HG02870 (cell line): ENCODE measurements around the gene EVX2.

Source experiments
- ATAC-seq: cut with Tn5 transposase; IDR thresholded peaks from one replicate; pipeline ENCODE4 v1.9.1; 2021; ENCODE audit warnings: mild to moderate bottlenecking, moderate library complexity; ENCODE audit not compliant: unreplicated experiment

Gene EVX2

DNA sequence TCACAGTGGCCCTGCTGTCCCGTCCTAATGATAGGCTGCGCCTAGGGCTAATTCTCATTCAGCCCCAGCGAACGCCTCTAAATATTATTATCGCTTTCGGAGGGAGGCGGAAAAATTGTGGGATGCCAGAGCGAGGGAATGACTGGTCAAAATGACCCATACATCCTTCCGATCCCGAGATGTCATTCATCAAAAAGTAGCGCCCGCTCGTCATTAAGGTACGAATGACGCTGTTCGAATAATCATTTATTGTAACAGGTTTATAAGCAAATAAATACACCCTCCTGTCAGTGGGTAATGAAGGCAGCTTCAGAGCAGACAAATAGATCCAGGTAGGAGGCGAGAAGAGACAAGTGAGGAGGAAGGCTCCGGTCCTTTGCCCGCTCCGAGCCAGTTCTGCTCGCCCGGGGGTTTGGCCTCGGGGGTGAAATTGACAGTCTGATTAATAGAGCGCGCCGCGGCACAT lies at the start of gene EVX2:
EVX2 (minus strand) TSS at position 167 of the 466 bp plus-strand sequence. CDS start 186 bp downstream, outside the sequence.
- ATAC-seq: no peak

GRCh38 chr2:176133389-176133788 lies 49.6 kb upstream of the EVX2 start:
- no peak for ATAC-seq

DNA sequence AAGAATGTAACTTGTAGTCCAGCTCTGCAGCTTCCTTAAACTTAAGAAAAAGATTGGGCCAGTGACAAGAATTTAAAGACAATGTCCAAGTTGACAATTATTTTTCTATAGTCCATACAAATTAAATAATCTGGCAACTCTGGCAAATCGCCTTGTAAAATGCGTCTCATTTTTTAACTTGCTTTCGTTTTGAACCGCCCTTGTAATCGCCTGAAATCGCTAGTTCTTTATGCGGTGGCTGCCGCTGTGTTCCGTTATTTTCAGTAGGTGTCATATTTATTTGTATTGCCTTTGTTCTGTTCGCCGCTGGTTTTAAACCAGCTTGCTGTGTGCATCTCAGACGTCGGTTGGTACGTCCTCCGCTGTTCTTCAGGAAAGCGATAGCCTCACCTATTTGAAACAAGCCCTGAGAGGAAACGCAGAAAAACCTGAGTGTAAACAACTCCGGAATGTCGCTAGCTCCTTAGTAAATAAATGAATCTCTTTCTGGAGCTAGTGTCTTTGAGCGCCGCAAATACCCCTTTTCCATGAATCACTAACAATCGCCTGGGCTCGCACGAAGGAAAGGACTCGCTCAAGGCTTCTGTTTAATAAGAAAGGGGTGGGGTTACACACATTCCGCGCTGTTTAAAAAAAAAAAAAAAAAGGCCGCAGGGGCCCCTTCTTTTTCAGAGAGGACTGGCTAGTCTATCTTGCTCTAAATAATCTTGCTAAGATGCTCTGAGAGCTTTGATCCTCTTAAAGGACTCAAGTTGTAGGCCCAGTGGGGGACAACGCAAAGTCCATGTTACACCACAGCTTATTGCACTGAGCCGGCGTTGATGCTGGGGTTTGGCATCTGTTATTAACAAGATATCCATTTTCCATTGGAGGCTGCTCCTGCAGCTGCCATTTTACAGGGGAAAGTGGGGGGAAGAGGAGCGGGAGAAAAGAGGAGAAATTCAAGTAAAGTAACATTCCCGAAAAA lies 48.7 kb upstream of the EVX2 start:
- ATAC-seq: no peak

DNA sequence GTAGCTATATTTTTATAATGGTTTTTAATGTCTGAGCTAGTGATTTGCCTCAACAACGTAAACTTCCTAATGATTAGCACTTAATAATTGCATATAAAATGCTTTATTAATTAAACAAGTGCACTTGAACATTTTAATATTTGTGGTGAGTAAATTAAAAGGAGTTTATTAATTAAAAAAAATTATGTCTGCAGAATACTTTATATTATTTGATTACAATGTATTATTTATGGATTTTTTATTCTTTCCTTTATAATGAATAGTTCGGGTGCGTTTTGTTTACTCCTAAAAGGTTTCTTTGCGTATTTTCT lies 48.0 kb upstream of the EVX2 start:
- ATAC-seq: no peak

DNA sequence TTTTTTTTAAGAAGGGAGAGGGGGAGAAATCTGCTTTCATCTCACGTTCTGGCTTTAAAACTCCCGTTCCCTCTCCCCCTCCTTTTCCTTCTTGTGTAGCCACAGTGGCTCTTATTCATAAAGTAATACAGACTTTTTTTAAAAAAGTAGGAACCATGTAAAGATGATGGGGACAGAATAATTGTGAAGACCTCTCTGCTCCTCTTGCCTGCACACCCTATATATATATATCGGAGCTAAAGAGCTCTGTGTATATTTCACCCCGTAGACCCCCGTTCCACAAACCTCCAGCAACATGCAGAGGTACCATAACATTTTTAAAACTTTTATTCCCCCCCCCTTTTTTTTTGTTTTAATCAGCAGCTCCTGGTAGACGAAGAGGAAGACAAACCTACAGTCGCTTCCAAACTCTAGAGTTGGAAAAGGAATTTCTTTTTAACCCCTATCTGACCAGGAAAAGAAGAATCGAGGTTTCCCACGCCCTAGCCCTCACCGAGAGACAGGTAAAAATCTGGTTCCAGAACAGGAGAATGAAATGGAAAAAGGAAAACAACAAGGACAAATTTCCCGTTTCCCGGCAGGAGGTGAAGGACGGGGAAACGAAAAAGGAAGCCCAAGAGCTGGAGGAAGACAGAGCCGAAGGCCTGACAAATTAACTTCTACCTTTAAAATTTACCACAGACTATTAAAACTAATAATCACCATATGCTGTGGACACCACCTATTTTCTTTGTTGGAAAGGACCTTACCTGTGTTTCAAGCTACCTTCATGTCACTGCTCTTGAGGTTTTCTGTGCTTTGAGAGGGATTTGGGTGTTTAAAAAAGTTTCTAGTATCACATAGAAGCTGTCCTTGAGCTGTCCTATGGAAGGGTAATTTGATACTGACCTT lies 47.4 kb upstream of the EVX2 start:
- no peak for ATAC-seq

DNA sequence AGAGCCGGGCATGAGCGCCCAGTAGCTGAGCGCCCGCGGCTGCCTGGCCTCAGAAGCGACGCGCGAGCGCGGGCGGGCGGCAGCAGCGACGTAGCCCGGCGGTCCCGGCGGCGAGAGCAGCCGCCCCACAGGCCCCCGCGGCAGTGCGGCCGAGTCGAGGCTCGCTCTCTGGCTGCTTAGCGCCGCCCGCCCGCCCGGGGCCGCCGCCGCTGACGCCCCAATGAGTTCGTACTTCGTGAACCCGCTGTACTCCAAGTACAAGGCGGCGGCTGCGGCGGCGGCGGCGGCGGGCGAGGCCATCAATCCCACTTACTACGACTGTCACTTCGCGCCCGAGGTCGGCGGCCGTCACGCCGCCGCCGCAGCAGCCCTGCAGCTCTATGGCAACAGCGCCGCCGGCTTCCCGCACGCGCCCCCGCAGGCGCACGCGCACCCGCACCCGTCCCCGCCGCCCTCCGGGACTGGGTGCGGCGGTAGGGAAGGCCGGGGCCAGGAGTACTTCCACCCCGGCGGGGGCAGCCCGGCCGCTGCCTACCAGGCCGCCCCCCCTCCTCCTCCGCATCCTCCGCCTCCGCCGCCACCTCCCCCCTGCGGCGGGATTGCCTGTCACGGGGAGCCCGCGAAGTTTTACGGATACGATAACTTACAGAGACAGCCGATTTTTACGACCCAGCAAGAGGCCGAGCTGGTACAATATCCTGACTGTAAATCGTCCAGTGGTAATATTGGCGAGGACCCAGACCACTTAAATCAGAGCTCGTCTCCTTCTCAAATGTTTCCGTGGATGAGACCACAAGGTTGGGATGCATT lies 46.6 kb upstream of the EVX2 start:
- no peak for ATAC-seq

GRCh38 chr2:176129813-176130146 lies 46.0 kb upstream of the EVX2 start:
- no peak for ATAC-seq

GRCh38 chr2:176128982-176129796 lies 45.4 kb upstream of the EVX2 start, which contains the start of gene HOXD8:
HOXD8 (plus strand) TSS chr2:176129705; CDS start chr2:176130367, 662 bp downstream.
- no peak for ATAC-seq

GRCh38 chr2:176128172-176128981 lies 44.6 kb upstream of the EVX2 start:
- no peak for ATAC-seq

GRCh38 chr2:176127774-176128072 lies 44.0 kb upstream of the EVX2 start:
- no peak for ATAC-seq

DNA sequence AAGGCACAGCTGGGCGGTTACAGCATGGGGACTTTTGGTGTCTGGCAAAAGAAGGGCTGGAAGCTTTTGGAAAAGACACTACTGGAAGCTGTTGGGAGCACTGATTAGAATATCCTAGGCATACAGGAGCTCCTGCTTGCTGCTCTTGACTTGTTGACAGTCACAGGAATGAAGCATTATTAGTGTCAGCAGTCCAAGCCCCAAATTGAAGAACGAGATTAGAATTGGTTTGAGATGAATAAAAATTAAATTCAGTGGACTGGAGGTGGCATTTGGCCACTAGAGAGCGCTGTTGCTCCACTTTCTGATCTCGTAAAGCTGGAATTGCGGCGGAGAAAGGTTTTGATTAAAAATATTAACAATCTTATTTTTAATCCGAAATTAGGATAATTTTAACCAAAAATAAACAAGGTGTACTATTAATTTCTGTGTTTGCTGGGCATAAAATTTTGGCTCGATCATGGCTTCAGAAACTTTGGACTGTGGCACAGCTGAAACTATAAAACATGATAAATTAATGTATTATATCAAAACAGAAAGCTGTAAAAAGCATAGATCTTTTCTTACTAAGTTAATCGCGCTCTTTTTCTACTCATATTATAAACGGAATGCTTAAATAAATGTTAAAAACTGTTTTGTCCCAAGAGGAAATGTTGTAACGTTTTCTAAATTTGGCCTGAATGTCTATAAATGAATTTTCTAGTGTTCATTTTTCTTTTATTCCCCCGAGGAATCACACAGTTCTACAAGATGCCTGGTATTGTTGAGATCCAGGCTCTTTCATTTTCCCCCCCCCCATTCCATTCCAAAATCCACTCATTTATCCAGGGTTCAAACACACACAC lies 43.4 kb upstream of the EVX2 start:
- ATAC-seq: no peak

GRCh38 chr2:176125772-176126054 lies 42.0 kb upstream of the EVX2 start:
- ATAC-seq: no peak

DNA sequence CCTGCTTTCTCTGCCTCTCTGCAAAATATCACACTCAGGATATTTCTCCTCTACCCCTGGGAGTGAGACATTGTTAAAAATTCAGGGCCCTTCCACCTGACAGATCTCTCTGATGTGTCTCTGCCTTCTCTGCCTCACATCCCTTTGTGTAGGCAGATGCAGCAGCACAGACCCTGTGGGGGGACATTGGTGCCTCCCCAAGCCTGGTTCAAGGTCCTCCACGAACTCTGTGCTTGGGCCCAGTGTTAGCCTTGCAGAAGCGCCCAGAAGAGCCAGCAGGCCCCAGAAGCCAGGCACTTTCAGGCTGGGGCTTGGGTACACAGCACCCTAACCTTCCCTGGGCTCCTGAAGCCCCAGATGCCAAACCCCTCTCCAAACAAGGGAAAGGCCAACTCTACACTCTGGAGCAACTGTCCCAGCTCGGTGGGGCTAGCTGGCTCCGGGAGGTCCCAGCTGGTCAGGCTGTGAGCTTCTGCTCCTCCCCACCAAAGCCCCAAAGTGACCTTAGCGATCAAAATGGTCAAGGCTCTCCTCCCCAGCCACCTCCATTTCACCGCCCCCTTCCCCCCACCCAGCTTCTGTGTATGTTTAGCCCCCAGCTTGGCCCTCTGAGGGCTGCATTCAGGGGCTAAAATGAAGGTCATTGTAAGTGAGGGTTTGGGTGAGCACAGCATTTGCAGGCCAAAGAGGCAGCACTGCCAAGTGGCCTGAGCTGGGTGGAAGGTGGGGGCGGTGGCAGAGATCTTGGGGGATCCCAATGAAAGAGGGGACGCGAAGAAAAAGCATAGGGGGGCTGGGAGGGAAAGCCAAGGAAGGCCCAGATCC lies 41.4 kb upstream of the EVX2 start:
- no peak for ATAC-seq

DNA sequence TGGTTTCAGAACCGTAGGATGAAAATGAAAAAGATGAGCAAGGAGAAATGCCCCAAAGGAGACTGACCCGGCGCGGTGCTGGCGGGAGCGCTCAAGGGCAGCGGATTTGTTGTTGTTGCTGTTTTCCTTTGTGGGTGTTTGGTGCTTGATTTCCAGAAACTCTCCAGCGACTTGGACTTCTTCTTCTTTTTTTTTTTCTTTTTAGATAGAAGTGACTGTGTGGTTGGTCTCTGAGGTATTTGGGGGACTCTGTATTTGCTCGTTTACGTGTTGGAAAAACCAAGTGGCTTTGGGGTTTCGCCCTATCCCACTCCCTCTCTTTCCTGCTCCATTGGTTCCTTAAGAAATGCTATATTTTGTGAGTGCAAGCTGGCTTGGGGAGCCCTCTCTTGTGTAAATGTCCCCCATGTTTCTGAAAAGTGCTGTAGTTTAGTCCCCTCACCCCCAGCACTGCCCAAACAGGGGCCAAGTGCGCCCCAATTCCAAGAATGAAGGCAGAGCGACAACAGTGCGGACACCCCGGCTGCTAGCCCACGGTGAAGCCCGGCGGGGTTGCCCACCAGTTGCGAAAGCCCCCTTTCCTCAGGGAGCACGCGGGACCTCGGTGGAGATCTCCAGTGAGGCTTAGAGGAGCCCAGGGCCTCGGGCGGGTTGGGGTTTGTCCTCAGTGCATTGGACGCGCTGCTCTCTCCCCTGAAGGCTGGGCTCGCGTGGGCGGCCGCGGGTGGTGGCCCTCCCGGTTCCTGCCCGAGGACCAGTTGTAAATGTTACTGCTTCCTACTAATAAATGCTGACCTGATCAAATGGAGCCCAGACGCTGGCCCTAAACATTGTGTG lies 40.6 kb upstream of the EVX2 start:
- no peak for ATAC-seq

GRCh38 chr2:176123411-176124109 lies 39.8 kb upstream of the EVX2 start:
- ATAC-seq: no peak

- ATAC-seq: no peak
Observed at GRCh38 chr2:176122683-176123410, 39.1 kb upstream of the EVX2 start, which contains the start of gene HOXD9. HOXD9 (plus strand) TSS chr2:176122719; CDS start chr2:176122769, 50 bp downstream.
